Common myeloid progenitor, CD34-positive (primary cell): ENCODE data around the gene KIAA0513.

Experiments
- CTCF ChIA-PET: fragments of 350-600 bp; sonication (Branson Sonifier 250); formaldehyde crosslinking; loops from one replicate; lab custom pipeline; 2021; ENCODE audit warnings: antibody characterized with exemption; lab: Charles Lee
- POLR2A ChIA-PET: fragments of 350-600 bp; sonication (Branson Sonifier 250); formaldehyde crosslinking; loops from one replicate; lab custom pipeline; 2021; ENCODE audit warnings: antibody characterized with exemption; lab: Charles Lee
- DNase-seq, 3 donors: peaks; one replicate each; pipeline versions ENCODE4 v3.0.0 to v3.0.0-alpha.2; 2013
- H3K27ac ChIP-seq, 2 experiments: 1 replicate in 1 of 2; 2 replicates in 1 of 2; pipeline ENCODE4 v1.7.0; 2013; ENCODE audit warnings: inconsistent platforms in 2 of 2, low read length in 2 of 2, mild to moderate bottlenecking in 2 of 2, low read depth in 1 of 2, moderate library complexity in 1 of 2; ENCODE audit not compliant: severe bottlenecking in 2 of 2, insufficient read depth in 1 of 2, poor library complexity in 1 of 2
- H3K27me3 ChIP-seq, 5 experiments: replicated peaks in 2 of 5; 1 replicate in 3 of 5; 2 replicates in 2 of 5; pipeline versions ENCODE4 v1.6.1 to v1.7.0; 2013; ENCODE audit warnings: low read length in 4 of 5, mild to moderate bottlenecking in 2 of 5, moderate library complexity in 2 of 5, inconsistent platforms in 1 of 5; ENCODE audit not compliant: insufficient read depth in 5 of 5, control insufficient read depth in 4 of 5
- H3K36me3 ChIP-seq, 4 experiments: 1 replicate in 2 of 4; 2 replicates in 2 of 4; pipeline versions ENCODE4 v1.6.1 to v1.7.0; 2013; ENCODE audit warnings: low read length in 3 of 4, control low read depth in 1 of 4, mild to moderate bottlenecking in 1 of 4; ENCODE audit not compliant: control insufficient read depth in 4 of 4, insufficient read depth in 4 of 4
- H3K4me1 ChIP-seq, 4 experiments: 1 replicate in 3 of 4; 2 replicates in 1 of 4; pipeline versions ENCODE4 v1.6.1 to v1.7.1; 2013; ENCODE audit warnings: low read length in 3 of 4, mild to moderate bottlenecking in 3 of 4, control low read depth in 1 of 4, inconsistent platforms in 1 of 4, moderate library complexity in 1 of 4; ENCODE audit not compliant: control insufficient read depth in 4 of 4, insufficient read depth in 4 of 4; ENCODE audit errors: control extremely low read depth in 1 of 4
- H3K4me3 ChIP-seq, 7 experiments: 1 replicate in 4 of 7; 2 replicates in 3 of 7; pipeline versions ENCODE4 v1.5.1 to v1.7.0; 2013; ENCODE audit warnings: mild to moderate bottlenecking in 7 of 7, low read length in 6 of 7, moderate library complexity in 6 of 7, inconsistent platforms in 2 of 7, low read depth in 2 of 7, control low read depth in 1 of 7; ENCODE audit not compliant: insufficient read depth in 4 of 7, control insufficient read depth in 1 of 7; ENCODE audit errors: extremely low read depth in 1 of 7
- H3K9me3 ChIP-seq, 5 experiments: 1 replicate in 4 of 5; 2 replicates in 1 of 5; pipeline versions ENCODE4 v1.6.1 to v1.7.1; 2013; ENCODE audit warnings: low read length in 4 of 5, mild to moderate bottlenecking in 2 of 5, inconsistent platforms in 1 of 5, low read depth in 1 of 5, moderate library complexity in 1 of 5; ENCODE audit not compliant: control insufficient read depth in 4 of 5, insufficient read depth in 2 of 5; ENCODE audit errors: control extremely low read depth in 1 of 5
- WGBS: methylation state at CpG from one replicate; pipeline ENCODE4 v1.1.5; 2013; ENCODE audit not compliant: insufficient coverage; 5-methylcytosine and 5-hydroxymethylcytosine counted together

Gene KIAA0513

GRCh38 chr16:85079785-85080570 lies 52.4 kb downstream of the KIAA0513 start:
- Histone ChIP-seq H3K27ac (no peak overlapping the region), H3K9me3 (no peaks in the 10 kb centered on the region), H3K4me1 (peaks cover 0 to 66% (median 52%) of the 10 kb centered on the region in 4 experiments), H3K27me3 (peaks cover 0 to 10% (median 0%) of the 10 kb centered on the region in 5 experiments), H3K4me3 (no peak overlapping the region), H3K36me3 (no peaks in the 10 kb centered on the region)
- WGBS = 95% methylated on average over 21 of the region's 22 CpGs
- ChIA-PET CTCF (interaction anchor here (0.7 to 2.3 kb wide), 6 partner anchors 10 to 107 kb away, joined by 3 to 6 read pairs (median 4); no protein-coding TSS in a partner anchor), POLR2A (no interaction called here)
- DNase-seq = no peak

GRCh38 chr16:85081038-85081437 lies 53.4 kb downstream of the KIAA0513 start:
- Histone ChIP-seq H3K36me3 (no peaks in the 10 kb centered on the region), H3K9me3 (no peaks in the 10 kb centered on the region), H3K4me3 (no peak overlapping the region), H3K27me3 (peaks cover 0 to 10% (median 0%) of the 10 kb centered on the region in 5 experiments), H3K27ac (no peak overlapping the region), H3K4me1 (peaks cover 0 to 68% (median 50%) of the 10 kb centered on the region in 4 experiments)
- CTCF ChIA-PET = interaction anchor here (0.7 to 2.3 kb wide), 8 partner anchors 9 to 327 kb away, joined by 3 to 6 read pairs (median 4); no protein-coding TSS in a partner anchor
- POLR2A ChIA-PET = no interaction called here
- 90% methylated on average over 9 of the region's 9 CpGs for WGBS
- no peak for DNase-seq

DNA sequence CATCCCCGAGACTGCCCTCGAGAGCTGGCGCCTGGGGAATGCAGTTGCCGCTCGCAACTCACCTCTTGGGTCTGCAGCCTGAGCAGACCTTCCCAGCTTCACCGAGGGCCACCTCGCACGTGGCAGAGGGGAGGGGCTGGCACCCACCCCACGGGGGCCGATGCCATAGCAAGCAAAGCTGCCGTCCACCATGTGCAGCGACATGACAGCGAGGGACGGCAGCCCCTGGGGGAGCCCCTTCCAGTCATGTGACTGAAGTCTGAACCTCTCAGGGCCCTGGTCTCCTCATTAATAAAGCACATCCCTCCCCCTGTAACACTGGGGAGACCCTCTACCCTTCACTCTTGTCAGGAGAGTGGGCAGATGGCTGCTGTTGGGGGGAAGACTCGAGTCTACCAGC lies 54.2 kb downstream of the KIAA0513 start:
- ChIA-PET POLR2A (no interaction called here), CTCF (interaction anchor here (1.3 to 2.3 kb wide), 3 partner anchors 10 to 328 kb away, joined by 4 to 6 read pairs (median 4); no protein-coding TSS in a partner anchor)
- 95% methylated on average over 14 of the region's 15 CpGs for WGBS
- Histone ChIP-seq H3K36me3 (no peaks in the 10 kb centered on the region), H3K4me3 (no peak overlapping the region), H3K27me3 (peaks cover 0 to 10% (median 0%) of the 10 kb centered on the region in 5 experiments), H3K4me1 (peaks cover 0 to 64% (median 44%) of the 10 kb centered on the region in 4 experiments), H3K9me3 (no peaks in the 10 kb centered on the region), H3K27ac (no peak overlapping the region)
- no peak for DNase-seq

DNA sequence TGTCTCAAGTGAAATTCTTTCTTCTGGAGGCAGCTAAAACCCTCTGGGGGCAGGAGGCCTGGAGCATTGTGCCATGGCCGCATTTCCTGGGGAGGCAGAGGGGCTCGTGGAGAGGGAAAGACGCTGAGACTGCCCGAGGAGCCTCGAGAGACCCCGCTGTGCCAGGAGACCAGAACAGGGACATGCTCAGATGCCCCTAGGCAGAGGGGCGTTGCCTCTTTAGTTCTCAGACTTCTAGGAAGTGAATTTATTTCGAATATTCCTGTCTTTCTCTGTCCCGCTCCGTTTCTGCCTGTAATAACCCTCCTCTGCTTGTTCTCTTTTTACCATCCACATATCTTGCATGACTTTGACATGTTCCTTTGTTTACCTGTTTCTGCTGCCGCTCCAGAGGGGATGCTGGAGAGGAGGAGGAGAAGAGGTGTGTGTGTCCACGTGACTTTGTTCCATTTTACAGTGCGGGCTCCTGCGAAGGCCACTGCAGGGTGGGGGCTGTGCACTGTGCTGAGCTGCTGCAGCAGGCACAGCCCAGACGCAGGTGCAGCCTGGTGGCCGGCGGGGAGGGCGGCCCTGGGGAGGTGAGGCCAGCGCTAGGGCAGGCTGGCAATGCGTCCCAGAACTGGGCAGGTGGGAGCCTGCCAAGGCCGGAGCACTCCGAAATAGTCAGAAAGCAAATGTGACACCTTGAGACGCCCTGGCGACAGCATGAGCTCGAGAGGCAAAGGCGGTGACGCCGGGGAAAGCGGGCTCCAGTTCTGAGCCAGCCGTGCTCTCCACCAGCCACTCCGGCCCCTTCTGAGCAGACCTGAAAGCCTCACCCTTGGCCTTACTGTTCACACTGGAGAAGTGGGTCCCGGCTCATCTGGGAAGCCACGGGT lies 54.8 kb downstream of the KIAA0513 start:
- H3K27ac ChIP-seq = no peak overlapping the region
- H3K4me3 ChIP-seq = peak overlapping the region in 4 of 7 experiments; percentile 2 to 68 (median 44)
- H3K27me3 ChIP-seq = peaks cover 0 to 10% (median 0%) of the 10 kb centered on the region in 5 experiments
- peaks cover 0 to 61% (median 40%) of the 10 kb centered on the region in 4 experiments for H3K4me1 ChIP-seq
- no peaks in the 10 kb centered on the region for H3K9me3 ChIP-seq
- peak in 1 of 3 donors; percentile 44 for DNase-seq
- H3K36me3 ChIP-seq = no peaks in the 10 kb centered on the region
- CTCF ChIA-PET = interaction anchor here (1.0 to 1.2 kb wide), 2 partner anchors 23 to 62 kb away, joined by 3 read pairs; no protein-coding TSS in a partner anchor
- WGBS = 18% methylated on average over 29 of the region's 33 CpGs
- POLR2A ChIA-PET = no interaction called here

- H3K4me1 ChIP-seq = peaks cover 0 to 54% (median 33%) of the 10 kb centered on the region in 4 experiments
- no peak overlapping the region for H3K27ac ChIP-seq
- H3K27me3 ChIP-seq = peaks cover 0 to 10% (median 0%) of the 10 kb centered on the region in 5 experiments
- peak in 1 of 3 donors; percentile 56 for DNase-seq
- H3K4me3 ChIP-seq = peak overlapping the region in 4 of 7 experiments; percentile 26 to 68 (median 44)
- H3K36me3 ChIP-seq = no peaks in the 10 kb centered on the region
- ChIA-PET POLR2A (no interaction called here), CTCF (interaction anchor here (0.6 to 4.2 kb wide), 5 partner anchors 14 to 112 kb away, joined by 3 to 18 read pairs (median 3); no protein-coding TSS in a partner anchor)
- H3K9me3 ChIP-seq = no peaks in the 10 kb centered on the region
- WGBS = 5% methylated on average over 5 of the region's 13 CpGs
These were observed 55.5 kb downstream of the KIAA0513 start for GRCh38 chr16:85083051-85083639.

GRCh38 chr16:85084841-85085510 lies 57.4 kb downstream of the KIAA0513 start:
- Histone ChIP-seq H3K36me3 (no peaks in the 10 kb centered on the region), H3K9me3 (no peaks in the 10 kb centered on the region), H3K4me1 (peaks cover 0 to 51% (median 26%) of the 10 kb centered on the region in 4 experiments), H3K4me3 (no peak overlapping the region), H3K27ac (no peak overlapping the region), H3K27me3 (peaks cover 0 to 8% (median 0%) of the 10 kb centered on the region in 5 experiments)
- ChIA-PET POLR2A (no interaction called here), CTCF (interaction anchor here (0.6 to 4.2 kb wide), 9 partner anchors 12 to 114 kb away, joined by 3 to 26 read pairs (median 4); no protein-coding TSS in a partner anchor)
- 90% methylated on average over 16 of the region's 16 CpGs for WGBS
- no peak for DNase-seq
